ENCODE results near the gene PTMA.
"Not testable (repeated sequence)": the region's sequence is repeated elsewhere in the genome, so short reads cannot be mapped to it uniquely, and the experiment has no call there.

Gene PTMA

DNA sequence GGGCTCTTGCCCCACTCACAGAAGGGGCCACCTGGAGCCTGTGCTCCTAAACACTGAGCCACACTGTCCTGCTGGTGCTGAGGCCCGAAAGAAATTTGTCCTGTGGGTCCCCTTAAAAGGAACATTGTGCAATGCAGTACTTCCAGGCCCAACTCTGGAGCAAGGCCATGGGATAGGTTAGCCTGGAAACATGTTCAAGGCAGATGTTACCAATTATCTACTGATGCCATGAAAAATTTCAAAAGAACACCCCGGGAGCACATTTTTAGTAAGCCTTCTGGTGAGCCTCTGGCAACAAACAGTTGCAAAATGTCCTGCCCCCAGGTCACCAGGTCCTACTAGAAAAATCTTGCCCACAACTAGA, 12.3 kb upstream of the PTMA start:
- no peak for DNase-seq (ENCODE audit: low read depth)

DNA sequence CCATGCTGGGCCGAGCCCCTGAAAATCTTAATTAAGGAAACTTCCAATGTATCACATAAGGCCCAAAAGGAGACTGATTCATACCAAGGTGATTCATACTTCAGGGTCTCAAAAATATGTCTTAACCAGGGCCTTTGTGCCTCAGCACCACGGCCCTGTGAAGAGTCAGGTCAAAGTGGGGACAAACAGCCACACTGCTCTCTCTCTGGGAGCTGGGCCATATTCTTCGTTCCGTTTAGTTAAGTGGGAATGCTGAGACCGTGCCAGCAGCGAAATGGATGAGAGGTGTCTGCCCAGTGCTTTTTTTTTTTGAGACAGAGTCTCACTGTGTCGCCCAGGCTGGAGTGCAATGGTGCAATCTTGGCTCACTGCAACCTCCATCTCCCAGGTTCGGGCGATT, 9.3 kb upstream of the PTMA start:
- no peak for DNase-seq (ENCODE audit: low read depth)

DNA sequence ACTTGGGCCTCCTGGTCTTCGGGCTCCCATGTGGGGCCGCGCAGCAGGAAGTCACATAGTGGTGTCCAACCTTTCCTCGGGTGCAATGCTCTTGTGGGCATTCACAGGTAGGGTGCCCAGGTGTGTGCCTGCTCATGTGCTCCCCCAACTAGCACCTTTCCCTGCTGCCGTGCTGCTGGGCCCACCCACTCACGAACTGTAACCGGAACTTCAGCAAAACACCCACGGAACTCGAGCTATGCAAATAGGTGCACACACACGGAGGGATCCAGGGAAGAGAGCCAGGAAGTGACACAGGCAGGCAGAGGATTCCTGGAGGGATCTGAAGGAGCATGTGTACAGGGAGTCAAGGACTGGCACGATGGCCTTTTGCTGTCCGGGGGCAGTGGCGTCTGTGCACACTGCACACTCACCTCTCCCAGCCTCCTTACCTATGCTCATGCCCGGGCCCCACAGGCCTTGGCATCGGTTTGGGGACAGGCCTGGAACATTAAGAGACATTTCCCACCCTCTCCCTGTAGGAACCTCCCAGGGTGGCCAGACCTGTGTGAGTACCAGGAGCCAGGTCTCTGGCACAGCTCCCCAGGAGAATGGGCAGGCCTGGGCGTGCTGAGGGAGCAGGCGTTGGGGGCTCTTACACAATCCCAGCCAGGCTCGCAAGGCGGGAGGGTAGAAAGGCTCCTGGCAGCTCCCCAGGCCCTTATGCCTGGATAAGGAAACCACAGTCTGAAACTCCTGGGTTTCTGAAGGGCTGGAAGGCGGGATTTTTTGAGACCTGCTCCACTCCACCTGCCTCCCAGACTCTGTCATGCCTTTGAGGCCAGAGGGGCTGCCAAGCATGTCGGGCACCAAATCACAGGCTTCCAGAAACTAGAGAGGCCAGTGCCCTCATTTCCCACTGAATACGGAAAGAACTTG, 6.6 kb upstream of the PTMA start:
- no peak for DNase-seq (ENCODE audit: low read depth)

GRCh38 chr2:231704017-231704416, 4.3 kb upstream of the PTMA start:
- DNase-seq (ENCODE audit: low read depth), result no peak

DNA sequence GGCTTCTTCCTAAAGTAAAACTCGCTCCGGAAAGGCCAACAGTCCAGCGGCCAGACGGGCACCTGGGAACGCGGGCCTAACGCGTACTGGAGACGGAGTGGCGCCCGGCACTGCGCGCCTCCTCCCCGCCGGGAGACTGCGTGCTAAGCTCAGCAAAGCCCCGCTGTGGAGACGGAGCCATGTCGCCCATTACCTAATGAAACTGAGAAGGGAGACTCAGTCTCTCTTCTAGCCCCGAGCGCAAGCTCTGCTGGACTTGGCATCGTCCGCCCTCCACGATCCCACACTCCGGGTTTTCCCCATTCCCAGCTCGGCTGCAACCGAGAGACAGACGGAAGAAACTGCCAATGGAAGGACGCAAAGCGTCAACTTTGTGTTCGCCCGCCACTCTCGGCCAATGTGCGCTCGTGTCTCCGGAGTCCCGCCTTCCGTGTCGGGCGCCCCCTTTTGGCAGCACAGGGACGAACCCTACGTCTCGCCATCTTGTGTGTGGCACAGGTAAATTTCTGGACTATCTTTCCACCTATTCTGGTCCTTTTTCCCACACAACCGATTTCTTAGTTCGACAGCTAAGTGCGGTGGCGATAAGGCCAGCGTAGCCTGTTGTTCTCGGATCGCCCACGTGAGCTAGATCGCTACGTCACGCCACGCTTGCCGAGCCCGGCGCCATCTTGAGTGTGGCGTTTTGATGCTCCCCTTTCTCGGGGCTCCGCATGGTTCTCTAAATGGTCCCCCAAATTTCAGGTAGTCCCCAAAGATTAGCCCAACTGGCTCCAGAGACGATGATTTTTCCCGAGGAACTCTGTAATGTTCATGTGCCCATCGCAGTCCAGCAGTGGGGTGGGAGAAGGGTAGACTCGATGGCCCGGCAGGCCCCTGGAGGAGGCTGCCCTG, 1.3 kb upstream of the PTMA start:
- DNase-seq (ENCODE audit: low read depth), result peak; percentile 95

DNA sequence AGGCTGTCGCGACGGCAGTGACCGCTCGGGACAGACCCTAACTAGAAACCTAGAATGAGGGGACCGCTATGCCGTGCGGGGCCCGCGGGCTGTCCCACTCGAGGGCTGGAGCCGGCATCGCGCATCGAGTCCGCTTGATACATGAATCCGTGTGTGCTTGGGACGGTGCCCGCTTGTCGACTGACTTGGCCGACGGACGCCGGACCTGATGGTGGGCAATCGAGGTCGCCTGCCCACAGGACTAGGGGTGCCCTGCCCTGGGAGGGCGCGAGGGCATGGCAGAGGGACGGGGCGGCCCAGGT, 749 bp upstream of the PTMA start:
- peak; percentile 29 for DNase-seq (ENCODE audit: low read depth)

DNA sequence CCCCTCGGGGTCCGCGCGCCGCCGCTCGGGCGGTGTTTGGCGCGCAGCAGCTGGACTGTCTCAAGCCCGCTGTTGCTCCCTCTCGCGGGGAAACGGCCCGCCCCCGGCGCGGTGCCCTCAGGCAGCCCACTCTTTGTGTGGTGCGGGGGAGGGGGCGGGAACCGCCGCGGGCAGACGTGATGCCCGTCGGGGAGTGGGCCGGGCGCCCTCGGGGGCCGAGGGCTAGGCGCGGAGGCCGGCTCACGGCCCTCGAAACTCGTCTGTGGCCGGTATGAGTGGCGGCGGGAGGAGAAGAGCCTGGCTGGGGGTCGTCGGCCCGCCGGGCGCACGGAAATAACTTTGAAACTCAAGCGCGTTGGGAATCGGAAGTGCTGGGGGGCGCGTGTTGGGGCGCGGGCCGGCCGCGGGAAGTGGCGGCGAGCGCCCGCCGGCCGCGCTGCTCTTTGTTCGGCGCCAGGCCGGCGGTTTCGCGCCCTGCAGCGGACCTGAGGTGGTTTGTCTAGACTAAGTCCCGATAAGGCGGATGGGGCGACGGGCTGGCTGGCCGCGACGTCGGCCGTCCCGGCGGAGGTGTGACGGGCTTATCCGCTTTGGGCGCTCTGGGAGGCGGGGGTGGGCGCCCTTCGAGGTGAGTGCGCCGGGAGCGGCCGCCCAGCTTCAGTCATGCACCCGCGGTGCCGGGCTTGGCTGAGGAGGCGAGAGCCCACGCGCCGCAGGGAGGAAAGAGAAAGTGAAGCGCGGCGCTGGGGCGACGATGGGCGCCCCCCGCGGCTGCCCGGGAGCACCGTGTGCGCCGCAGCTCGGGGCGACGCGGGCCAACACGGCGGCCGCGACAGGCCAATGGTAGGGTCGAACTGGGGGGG, 679 bp downstream of the PTMA start:
- DNase-seq (ENCODE audit: low read depth), result peak; percentile 41

GRCh38 chr2:231709636-231709980, 1.3 kb downstream of the PTMA start:
- no peak for DNase-seq (ENCODE audit: low read depth)

DNA sequence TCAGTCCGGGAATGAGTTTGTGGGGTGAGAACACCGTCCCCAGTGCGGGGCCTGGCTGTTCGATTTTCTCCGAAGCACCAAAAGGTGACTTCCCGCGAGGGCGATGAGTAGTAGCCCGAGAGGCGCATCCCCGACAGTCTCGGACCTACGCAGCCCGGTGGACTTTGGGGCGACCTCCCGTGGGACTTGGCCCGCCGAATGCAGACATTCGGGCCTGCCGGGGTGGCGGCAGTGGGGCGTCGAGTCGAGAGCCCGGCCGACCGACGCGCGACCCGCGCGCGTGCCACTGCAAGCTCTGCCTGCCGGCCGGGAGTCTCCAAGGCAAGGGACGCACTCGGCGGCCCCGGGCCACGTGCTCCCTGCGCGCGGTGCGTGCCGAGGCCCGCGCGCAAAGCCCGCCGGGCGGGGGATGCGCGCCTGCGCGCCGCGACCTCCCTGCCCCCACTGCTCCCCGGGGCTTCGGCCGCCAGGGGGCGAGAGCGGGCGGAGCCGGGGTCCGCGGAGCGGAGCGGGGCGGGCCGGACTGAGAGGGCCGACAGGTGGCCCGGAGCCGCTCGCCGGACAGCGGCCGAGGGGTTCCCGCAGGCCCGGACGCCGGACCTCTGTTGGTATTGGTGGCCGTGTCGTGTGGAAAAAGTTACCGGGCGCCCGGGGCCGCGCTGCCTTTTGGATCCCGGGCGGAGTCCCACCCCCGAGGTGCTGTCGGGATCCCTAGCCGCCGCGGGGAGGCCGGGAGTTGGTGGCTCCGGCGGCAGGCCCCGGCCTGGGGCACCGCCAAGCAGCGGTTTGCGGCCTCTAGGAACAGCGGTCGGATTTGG, 1.9 kb downstream of the PTMA start:
- peak; percentile 81 for DNase-seq (ENCODE audit: low read depth)

DNA sequence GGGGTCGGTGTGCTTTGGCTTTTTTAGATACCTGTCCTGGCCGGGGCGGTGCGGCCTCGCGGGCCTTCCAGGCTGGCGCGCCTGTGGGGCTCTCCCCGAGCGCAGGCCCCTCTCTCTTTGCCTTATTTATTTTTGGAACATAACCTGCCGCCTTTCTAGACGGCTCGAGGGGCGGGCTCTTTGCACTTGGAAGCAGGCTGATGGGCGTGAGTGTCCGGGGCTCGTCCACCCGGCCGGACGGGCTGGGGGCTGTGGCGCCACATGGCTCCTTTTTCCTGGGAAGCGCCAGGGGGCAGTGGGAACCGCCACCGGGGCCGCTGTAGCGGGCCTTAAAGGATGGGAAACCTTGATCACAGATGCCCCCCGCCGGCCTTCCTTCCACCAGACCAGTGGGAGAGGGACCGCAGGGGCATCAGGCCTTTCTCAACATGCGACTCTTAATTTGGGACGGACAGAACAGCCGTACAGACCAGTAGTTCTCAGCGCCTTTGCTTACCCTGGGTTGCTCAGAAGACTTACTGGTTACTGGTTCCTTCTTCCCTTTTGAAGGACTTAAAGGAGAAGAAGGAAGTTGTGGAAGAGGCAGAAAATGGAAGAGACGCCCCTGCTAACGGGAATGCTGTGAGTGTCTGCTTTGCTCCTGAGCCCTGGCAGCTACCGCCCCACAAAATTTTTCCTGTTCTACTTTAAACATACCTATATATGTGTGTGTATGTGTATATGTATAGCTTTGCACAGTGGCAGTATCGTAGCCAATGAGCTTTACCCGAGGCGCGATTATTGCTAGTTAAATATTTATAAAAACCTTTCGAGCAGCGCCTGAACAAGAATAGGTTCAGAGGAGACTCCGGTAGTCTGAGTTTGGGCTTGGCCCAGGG, 2.7 kb downstream of the PTMA start:
- no peak for DNase-seq (ENCODE audit: low read depth)

- DNase-seq (ENCODE audit: low read depth), result peak; percentile 21
Measured at GRCh38 chr2:231711677-231712450, 3.5 kb downstream of the PTMA start.

DNA sequence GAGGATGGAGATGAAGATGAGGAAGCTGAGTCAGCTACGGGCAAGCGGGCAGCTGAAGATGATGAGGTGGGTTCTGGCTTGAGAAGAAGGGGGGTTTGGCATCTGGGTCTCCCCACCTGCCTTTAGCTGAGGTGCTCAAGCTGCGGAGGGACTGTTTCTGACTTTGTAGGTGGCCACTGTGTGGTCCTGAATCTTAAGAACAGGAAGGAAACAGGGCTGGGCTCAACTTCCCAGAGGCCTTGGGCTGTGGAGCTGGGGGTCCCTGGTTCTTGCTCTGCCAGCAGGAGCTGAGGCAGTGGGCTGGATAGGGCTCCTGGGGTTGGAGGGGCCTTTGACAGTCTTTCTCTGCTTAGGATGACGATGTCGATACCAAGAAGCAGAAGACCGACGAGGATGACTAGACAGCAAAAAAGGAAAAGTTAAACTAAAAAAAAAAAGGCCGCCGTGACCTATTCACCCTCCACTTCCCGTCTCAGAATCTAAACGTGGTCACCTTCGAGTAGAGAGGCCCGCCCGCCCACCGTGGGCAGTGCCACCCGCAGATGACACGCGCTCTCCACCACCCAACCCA, 4.2 kb downstream of the PTMA start:
- DNase-seq (ENCODE audit: low read depth), result not testable (repeated sequence)

DNA sequence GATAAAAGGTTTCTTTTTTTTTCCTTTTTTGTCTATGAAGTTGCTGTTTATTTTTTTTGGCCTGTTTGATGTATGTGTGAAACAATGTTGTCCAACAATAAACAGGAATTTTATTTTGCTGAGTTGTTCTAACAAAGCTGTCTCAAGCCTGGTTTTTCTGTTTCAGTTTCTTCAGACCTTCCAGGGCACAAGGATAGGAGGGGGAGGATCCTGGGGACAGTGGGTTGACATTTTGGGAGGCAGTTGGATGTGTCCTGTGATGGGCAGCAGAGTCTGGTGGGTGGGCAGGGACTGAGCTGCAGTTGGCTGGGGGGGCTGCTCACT, 5.0 kb downstream of the PTMA start:
- not testable (repeated sequence) for DNase-seq (ENCODE audit: low read depth)

DNA sequence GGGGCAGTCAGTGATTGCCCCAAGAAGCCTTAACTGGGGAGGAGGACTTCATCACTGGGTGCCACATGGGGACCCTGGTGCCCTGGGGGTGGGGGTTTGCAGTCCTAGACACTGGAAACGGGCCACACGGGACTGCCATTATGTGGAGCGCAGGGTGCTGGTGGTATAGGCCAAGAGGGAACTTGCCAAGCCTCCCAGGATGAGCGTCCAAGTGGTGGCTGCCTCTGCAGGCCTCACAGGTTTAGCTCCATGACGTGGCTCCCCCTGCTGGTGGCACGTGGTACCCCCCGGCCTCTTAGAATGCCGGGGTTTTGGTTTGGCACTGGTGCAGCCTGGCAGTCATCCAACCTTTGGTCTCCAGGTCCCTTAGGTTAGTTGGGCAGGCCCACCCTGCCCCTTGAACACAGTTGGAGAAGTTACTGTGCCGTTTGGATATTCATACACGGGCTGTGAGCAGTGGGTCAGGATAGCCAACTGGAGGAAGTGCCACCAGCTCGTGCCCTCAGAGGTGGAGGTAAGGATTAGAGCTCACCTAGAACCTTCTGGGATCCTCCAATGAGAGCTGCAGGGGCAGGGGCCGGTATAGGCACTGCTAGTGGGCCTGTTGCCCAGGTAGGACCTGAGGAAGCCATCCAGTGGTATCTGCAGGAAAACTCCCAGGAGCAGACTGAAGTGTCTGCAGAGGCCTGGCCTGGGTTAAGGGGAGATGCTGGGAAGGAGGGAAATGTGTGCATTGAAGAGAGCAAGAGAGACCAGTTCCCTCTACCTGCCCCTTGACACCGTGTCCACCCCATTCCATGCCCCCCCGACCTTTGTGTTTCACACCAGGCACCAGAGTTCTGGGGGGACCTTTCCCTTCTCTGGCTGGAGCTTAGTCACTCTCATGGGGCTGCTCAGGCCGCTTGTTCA, 5.7 kb downstream of the PTMA start:
- DNase-seq (ENCODE audit: low read depth), result peak; percentile 87

DNA sequence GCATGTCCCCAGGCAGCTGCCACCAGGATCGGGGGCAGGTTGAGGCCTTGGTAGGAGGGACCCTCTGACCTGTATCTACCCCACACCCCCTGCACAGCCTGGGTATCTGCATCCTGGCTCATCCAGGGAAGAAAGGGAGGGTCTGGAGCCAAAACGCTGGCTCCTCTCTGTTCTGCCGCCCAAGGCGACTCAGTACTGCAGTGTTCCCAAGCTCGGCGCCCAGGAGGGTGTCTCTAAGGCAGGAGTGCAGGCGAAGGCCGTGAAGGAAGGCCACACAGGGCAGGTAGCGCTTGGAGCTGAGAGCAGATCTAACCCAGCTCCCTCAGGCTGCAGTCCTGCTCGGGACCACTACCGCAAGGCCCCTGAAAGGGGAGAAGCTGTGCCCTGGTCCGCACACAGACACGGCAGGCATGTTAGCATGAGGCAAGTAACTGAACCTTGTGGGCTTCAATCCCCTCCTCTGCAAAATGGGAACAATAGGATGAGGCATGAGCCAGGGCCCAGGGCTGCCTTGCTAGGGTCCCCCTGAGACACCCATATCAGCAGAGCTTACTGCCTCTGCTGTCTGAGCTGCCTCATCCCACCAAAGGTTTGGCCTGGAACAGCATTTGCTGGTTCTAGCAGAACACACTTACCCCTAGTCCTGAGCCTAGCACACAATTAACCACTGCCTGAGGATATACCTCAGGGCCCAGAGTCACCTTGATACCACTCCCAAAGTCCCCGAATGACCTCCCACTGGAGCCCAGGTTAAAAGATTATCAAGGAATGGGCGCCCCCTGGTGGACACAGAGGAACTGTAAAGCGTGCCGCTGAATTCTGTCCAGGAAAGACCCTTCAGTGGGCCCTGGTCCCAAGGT, 6.5 kb downstream of the PTMA start:
- peak; percentile 66 for DNase-seq (ENCODE audit: low read depth)

- DNase-seq (ENCODE audit: low read depth), result no peak
Measured at GRCh38 chr2:231715499-231715837, 7.1 kb downstream of the PTMA start.

GRCh38 chr2:231715988-231716616, 7.8 kb downstream of the PTMA start:
- no peak for DNase-seq (ENCODE audit: low read depth)

Data from T follicular helper cell (primary cell).